PC-3 (cell line): Measurements from ENCODE around the gene CDC5L.

ENCODE experiments used
- CTCF ChIP-seq: fragments of 300-600 bp; sonication (generic); conservative IDR thresholded peaks from 2 replicates; pipeline ENCODE4 v1.5.1; 2017; ENCODE audit warnings: antibody characterized with exemption, low read depth, mild to moderate bottlenecking, low read length
- EZH2phosphoT487 ChIP-seq: fragments of 300-600 bp; sonication (generic); IDR thresholded peaks from 2 replicates; pipeline ENCODE4 v1.6.1; 2018; ENCODE audit warnings: mild to moderate bottlenecking, antibody characterized with exemption, low read length, borderline replicate concordance

- TF ChIP-seq CTCF (no peak), EZH2phosphoT487 (no peak)
These were observed 45.5 kb upstream of the CDC5L start for GRCh38 chr6:44342052-44342451.
